GM10248 (cell line): ENCODE measurements around the gene SNAP29.
"Not testable (repeated sequence)": the region's sequence is repeated elsewhere in the genome, so short reads cannot be mapped to it uniquely, and the experiment has no call there.

Experiments used
- CTCF ChIA-PET: fragments of 300-600 bp; sonication (Branson Sonifier 250); formaldehyde crosslinking; extraction: SDS; loops from one replicate; lab custom pipeline; 2021; ENCODE audit warnings: antibody characterized with exemption; lab: Yijun Ruan, JAX
- POLR2A ChIA-PET: fragments of 350-650 bp; sonication (Branson Sonifier 250); formaldehyde crosslinking; extraction: SDS; loops from one replicate; lab custom pipeline; 2020; ENCODE audit warnings: antibody characterized with exemption; lab: Yijun Ruan, JAX
- DNase-seq: peaks from one replicate; pipeline ENCODE4 v3.0.0; 2012; ENCODE audit errors: extremely low spot score
- TF ChIP-seq, protein P1 (sequence below): IDR thresholded peaks from 2 replicates; pipeline ENCODE4 v1.5.1; 2012; ENCODE audit warnings: mild to moderate bottlenecking, low read depth; ENCODE audit errors: extremely low read depth, missing control alignments, control extremely low read depth

SNAP29 gene

DNA sequence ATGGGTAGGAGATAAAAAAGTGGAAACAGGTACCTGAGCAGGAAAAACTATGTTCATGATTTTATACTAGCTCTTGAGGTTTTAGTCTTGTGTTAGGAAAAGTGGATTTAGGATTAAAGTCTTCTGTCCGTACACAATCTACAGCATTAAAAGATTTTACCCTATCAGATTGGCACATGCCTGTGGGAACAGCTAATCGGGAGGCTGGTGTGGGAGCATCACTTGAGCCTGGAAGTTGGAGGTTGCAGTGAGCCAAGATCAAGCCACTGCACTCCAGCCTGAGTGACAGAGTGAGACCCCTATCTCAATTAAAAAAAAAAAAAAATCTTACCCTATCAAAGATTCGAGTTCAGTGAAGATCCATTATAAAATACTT is 46.2 kb downstream of the SNAP29 start:
- CTCF ChIA-PET, result interaction anchor here (1.0 to 2.1 kb wide), 3 partner anchors 12 to 65 kb away, joined by 3 to 8 read pairs (median 6); partner anchors contain the start of gene CRKL
- POLR2A ChIA-PET, result no interaction called here
- DNase-seq, result no peak
- TF ChIP-seq, protein P1, sequence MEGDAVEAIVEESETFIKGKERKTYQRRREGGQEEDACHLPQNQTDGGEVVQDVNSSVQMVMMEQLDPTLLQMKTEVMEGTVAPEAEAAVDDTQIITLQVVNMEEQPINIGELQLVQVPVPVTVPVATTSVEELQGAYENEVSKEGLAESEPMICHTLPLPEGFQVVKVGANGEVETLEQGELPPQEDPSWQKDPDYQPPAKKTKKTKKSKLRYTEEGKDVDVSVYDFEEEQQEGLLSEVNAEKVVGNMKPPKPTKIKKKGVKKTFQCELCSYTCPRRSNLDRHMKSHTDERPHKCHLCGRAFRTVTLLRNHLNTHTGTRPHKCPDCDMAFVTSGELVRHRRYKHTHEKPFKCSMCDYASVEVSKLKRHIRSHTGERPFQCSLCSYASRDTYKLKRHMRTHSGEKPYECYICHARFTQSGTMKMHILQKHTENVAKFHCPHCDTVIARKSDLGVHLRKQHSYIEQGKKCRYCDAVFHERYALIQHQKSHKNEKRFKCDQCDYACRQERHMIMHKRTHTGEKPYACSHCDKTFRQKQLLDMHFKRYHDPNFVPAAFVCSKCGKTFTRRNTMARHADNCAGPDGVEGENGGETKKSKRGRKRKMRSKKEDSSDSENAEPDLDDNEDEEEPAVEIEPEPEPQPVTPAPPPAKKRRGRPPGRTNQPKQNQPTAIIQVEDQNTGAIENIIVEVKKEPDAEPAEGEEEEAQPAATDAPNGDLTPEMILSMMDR, result no peak

GRCh38 chr22:20905415-20906386 is 46.9 kb downstream of the SNAP29 start:
- TF ChIP-seq, protein P1, result no peak
- no peak for DNase-seq
- POLR2A ChIA-PET, result no interaction called here
- CTCF ChIA-PET, result interaction anchor here (0.6 to 2.1 kb wide), 4 partner anchors 11 to 28 kb away, joined by 3 to 6 read pairs (median 5); partner anchors contain the start of gene CRKL

DNA sequence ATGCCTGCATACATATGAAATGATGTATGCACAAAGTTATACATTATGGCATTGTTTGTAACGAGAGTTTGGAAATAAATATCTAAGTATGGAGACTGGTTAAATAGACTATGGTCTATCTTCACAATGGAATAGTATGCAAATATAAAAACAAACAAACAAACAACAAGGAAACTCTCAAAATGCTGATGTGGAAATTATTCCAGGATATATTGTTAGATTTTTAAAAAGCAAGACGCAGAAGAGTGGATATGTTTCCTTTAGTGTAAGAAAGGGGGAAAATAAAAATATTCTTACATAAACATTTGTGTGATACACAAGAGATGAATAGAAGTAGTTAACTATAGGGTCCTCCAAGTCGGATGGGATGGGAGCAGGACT is 47.6 kb downstream of the SNAP29 start:
- DNase-seq, result no peak
- POLR2A ChIA-PET, result no interaction called here
- CTCF ChIA-PET, result interaction anchor here (1.5 to 1.8 kb wide), 2 partner anchors 17 to 20 kb away, joined by 4 to 6 read pairs; no protein-coding TSS in a partner anchor
- TF ChIP-seq, protein P1, result no peak

GRCh38 chr22:20908717-20909116 is 49.9 kb downstream of the SNAP29 start:
- DNase-seq, POLR2A ChIA-PET, CTCF ChIA-PET: not testable (repeated sequence)

- ChIA-PET CTCF (interaction anchor here (0.6 kb wide), 1 partner anchor 116 kb away, joined by 3 read pairs; no protein-coding TSS in a partner anchor), POLR2A (no interaction called here)
- TF ChIP-seq, protein P1, result no peak
- no peak for DNase-seq
These were observed 50.9 kb downstream of the SNAP29 start for GRCh38 chr22:20909543-20910303.

DNA sequence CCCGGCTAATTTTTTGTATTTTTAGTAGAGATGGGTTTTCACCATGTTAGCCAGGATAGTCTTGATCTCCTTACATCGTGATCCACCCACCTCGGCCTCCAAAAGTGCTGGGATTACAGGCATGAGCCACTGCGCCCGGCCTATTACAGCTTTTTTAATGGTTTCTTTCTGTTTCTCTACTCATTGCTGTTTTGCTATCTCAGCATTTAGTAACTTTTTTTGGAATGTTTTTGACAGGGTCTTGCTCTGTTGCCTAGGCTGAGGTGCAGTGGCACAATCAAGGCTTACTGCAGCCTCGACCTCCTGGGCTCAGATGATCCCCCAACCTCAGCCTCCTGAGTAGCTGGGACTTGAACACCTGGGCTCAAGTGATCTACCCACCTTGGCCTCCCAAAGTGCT is 53.7 kb downstream of the SNAP29 start:
- CTCF ChIA-PET, result interaction anchor here (1.6 kb wide), 1 partner anchor 27 kb away, joined by 4 read pairs; no protein-coding TSS in a partner anchor
- DNase-seq, result no peak
- POLR2A ChIA-PET, result interaction anchor here (0.7 kb wide), 1 partner anchor 19 kb away, joined by 7 read pairs; no protein-coding TSS in a partner anchor
- TF ChIP-seq, protein P1, result no peak
